Esophagus squamous epithelium (tissue), 4 donors: Measurements from ENCODE around the gene RGS3.

Experiments
- CTCF ChIP-seq, 6 experiments: fragments of 450-650 bp in 4 of 6; fragments of 200-600 bp in 2 of 6; sonication (generic) in 2 of 6; IDR thresholded peaks; one replicate each; pipeline ENCODE4 v1.5.1; 2016 to 2019; ENCODE audit warnings: antibody characterized with exemption in 6 of 6, mild to moderate bottlenecking in 4 of 6, moderate library complexity in 4 of 6
- POLR2A ChIP-seq, 4 donors: fragments of 450-650 bp; IDR thresholded peaks; one replicate each; pipeline ENCODE4 v1.6.1; 2017; ENCODE audit warnings: antibody characterized with exemption in 4 of 4, mild to moderate bottlenecking in 4 of 4, moderate library complexity in 3 of 4

GRCh38 chr9:113636693-113637092 is 173.2 kb downstream of the RGS3 start:
- TF ChIP-seq CTCF (IDR thresholded peaks at IDR 0.05) (no peak), POLR2A (IDR thresholded peaks at IDR 0.05) (no peak)
